Esophagus squamous epithelium (tissue), 4 donors: ENCODE results near the gene POLE3.

Experiments used
- CTCF ChIP-seq, 6 experiments: fragments of 450-650 bp in 4 of 6; fragments of 200-600 bp in 2 of 6; sonication (generic) in 2 of 6; IDR thresholded peaks; one replicate each; pipeline ENCODE4 v1.5.1; 2016 to 2019; ENCODE audit warnings: antibody characterized with exemption in 6 of 6, mild to moderate bottlenecking in 4 of 6, moderate library complexity in 4 of 6
- POLR2A ChIP-seq, 4 donors: fragments of 450-650 bp; IDR thresholded peaks; one replicate each; pipeline ENCODE4 v1.6.1; 2017; ENCODE audit warnings: antibody characterized with exemption in 4 of 4, mild to moderate bottlenecking in 4 of 4, moderate library complexity in 3 of 4

GRCh38 chr9:113428062-113428615, 17.7 kb upstream of the POLE3 start:
- no peak for TF ChIP-seq CTCF (IDR thresholded peaks at IDR 0.05)
- TF ChIP-seq POLR2A (IDR thresholded peaks at IDR 0.05), result no peak
